Inferior parietal cortex (tissue), 1 donor: Measurements from ENCODE around the gene SPACA6.
"Not testable (repeated sequence)": the region's sequence is repeated elsewhere in the genome, so short reads cannot be mapped to it uniquely, and the experiment has no call there.

Experiments used
- DNase-seq: peaks from one replicate; pipeline ENCODE4 v3.0.0-alpha.2; 2016; ENCODE audit errors: extremely low spot score

The SPACA6 gene

GRCh38 chr19:51733742-51734522 lies 40.8 kb downstream of the SPACA6 start:
- no peak for DNase-seq

GRCh38 chr19:51735759-51736449 lies 42.8 kb downstream of the SPACA6 start:
- no peak for DNase-seq

GRCh38 chr19:51737389-51737788 lies 44.3 kb downstream of the SPACA6 start:
- DNase-seq = no peak

- DNase-seq = no peak
Measured at GRCh38 chr19:51737924-51738323, 44.8 kb downstream of the SPACA6 start.

GRCh38 chr19:51738523-51738922 lies 45.4 kb downstream of the SPACA6 start:
- not testable (repeated sequence) for DNase-seq

GRCh38 chr19:51739466-51740213 lies 46.5 kb downstream of the SPACA6 start:
- DNase-seq = no peak

- no peak for DNase-seq
Measured at GRCh38 chr19:51740356-51740755, 47.2 kb downstream of the SPACA6 start.

- DNase-seq = no peak
Measured at GRCh38 chr19:51742789-51743188, 49.7 kb downstream of the SPACA6 start.

- no peak for DNase-seq
Measured at GRCh38 chr19:51743405-51743804, 50.3 kb downstream of the SPACA6 start.

- DNase-seq = no peak
Measured at GRCh38 chr19:51746731-51747130, 53.6 kb downstream of the SPACA6 start.

- no peak for DNase-seq
Measured at GRCh38 chr19:51749979-51750378, 56.8 kb downstream of the SPACA6 start.

- no peak for DNase-seq
Measured at GRCh38 chr19:51750400-51751094, 57.4 kb downstream of the SPACA6 start.

GRCh38 chr19:51751655-51752054 lies 58.5 kb downstream of the SPACA6 start, which contains the start of gene FPR1:
Gene FPR1, minus strand, starts transcription at chr19:51751878. Its CDS starts 4,884 bp downstream, at chr19:51746994.
- DNase-seq = peak; percentile 8

GRCh38 chr19:51754109-51754508 lies 61.0 kb downstream of the SPACA6 start:
- no peak for DNase-seq

- no peak for DNase-seq
Measured at GRCh38 chr19:51754770-51755169, 61.6 kb downstream of the SPACA6 start.
